ENCODE measurements around the gene TAF15.
A peak's percentile ranks its signal among the peaks of the same experiment; 100 is the strongest.

Gene TAF15

DNA sequence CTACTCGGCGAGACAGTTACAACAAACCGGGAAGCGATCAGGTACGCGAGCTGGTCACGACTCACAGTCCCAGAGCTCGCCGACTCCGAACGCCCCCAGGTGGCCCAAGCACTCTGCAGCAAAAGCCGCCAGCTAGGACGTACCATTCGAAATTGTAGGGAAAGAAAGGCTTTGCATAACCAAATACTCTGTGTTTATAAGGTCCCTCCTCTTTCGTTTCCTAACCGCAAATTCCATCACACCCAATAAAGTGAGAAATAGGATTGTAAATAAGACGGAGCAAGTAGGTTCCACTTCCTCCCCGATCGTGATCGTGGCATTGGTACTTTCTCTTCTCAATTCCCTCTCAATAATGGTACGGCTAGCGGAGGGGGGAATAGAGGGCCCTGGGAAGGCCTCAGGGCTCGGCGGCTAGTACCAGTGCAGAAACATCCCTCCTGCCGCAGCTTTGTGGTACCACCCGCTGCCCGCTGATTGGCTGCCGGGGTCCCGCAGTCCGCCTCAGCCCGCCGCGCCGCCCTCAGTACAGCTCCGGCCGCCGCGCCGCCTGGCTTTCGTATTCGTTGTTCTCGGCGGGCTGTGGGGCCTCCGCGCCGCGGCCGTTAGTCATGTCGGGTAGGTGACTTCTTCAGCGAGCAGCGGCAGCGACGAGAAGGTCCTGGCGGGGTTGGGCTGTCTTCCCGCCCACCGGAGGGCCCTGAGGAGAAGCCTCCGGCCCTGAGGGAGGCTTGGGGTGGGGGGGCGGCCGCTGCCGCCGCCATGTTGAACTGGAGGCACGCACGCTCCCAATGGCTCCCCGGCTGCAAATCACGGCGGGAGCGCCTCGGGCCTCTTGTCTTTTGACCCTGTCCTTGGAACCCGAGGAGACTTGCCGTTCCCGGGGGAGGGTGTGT is at the start of gene TAF15:
TSS of gene TAF15 (plus strand) at position 523 of the 893 bp plus-strand sequence. CDS start at position 609, 86 bp downstream.
- Mint-ChIP-seq H3K27me3 (ENCODE audit: low read depth) (peaks cover 15% of the 10 kb centered on the region), H3K27ac (peak within 1 kb of the TSS; percentile 100)
- TF ChIP-seq, protein P1, sequence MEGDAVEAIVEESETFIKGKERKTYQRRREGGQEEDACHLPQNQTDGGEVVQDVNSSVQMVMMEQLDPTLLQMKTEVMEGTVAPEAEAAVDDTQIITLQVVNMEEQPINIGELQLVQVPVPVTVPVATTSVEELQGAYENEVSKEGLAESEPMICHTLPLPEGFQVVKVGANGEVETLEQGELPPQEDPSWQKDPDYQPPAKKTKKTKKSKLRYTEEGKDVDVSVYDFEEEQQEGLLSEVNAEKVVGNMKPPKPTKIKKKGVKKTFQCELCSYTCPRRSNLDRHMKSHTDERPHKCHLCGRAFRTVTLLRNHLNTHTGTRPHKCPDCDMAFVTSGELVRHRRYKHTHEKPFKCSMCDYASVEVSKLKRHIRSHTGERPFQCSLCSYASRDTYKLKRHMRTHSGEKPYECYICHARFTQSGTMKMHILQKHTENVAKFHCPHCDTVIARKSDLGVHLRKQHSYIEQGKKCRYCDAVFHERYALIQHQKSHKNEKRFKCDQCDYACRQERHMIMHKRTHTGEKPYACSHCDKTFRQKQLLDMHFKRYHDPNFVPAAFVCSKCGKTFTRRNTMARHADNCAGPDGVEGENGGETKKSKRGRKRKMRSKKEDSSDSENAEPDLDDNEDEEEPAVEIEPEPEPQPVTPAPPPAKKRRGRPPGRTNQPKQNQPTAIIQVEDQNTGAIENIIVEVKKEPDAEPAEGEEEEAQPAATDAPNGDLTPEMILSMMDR (IDR thresholded peaks at IDR 0.05; ENCODE audit: unreplicated experiment in 3 of 3) = peak; percentile 72 to 84 (median 76)

DNA sequence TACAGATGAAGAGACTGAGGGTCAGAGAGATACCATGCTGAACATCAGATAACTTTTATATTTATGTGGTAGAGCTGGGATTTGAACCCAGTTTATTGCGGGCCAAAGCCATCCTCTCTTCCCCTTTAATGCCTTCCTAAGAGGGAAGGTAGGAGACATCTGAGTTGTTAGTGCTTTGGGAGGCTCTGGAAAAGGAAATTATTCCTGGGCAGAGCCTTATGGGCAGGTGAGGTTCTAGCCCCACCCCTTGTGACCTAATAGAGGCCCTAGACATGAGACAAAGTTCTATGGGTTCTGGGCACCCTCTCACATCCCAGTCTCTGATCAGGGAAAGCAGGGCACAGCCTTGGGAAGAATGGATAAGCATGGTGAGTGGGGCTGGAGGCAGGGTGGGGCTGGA is 48.7 kb upstream of the TAF15 start, which contains the start of gene C17orf50:
TSS of gene C17orf50 (plus strand) at position 301 of the 400 bp plus-strand sequence. CDS start at position 356, 55 bp downstream.
- H3K27ac Mint-ChIP-seq = no peak within 1 kb of the TSS
- TF ChIP-seq, protein P1 (IDR thresholded peaks at IDR 0.05; ENCODE audit: unreplicated experiment in 3 of 3) = no peak
- H3K27me3 Mint-ChIP-seq (ENCODE audit: low read depth) = peaks cover 5% of the 10 kb centered on the region
- no peaks in the 10 kb centered on the region for H3K9me3 Mint-ChIP-seq
- H3K4me1 Mint-ChIP-seq = peaks cover 13% of the 10 kb centered on the region
- H3K36me3 Mint-ChIP-seq (ENCODE audit: low read depth) = no peaks in the 10 kb centered on the region
- no peak within 1 kb of the TSS for H3K4me3 Mint-ChIP-seq

More for the DNA sequence above, at the start of gene TAF15:
- Mint-ChIP-seq H3K4me3 (peak within 1 kb of the TSS; percentile 92 to 95 (median 93)), H3K36me3 (ENCODE audit: low read depth) (peaks cover 10% of the 10 kb centered on the region), H3K9me3 (no peaks in the 10 kb centered on the region), H3K4me1 (peaks cover 30% of the 10 kb centered on the region)

DNA sequence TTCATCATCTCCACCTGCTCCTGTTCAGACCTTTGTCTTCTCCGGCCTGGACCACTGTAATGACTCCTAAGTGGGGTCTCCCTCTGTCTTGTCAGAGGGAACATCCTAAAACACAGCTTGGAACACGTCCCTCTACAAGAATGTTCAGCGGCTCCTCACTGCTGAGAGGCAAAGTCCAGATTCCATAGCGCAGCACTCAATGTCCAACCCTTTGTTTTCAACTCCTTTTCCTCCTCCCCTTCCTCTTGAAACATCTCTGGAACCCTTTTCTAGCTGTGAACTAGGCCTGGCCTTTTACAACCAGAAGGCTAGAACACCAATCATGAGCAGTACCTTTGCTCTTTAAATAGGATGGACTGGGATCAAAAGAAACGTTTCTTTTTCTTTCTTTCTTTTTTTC is 47.7 kb upstream of the TAF15 start:
- peaks cover 19% of the 10 kb centered on the region for H3K4me1 Mint-ChIP-seq
- H3K27ac Mint-ChIP-seq = no peak overlapping the region
- H3K27me3 Mint-ChIP-seq (ENCODE audit: low read depth) = peaks cover 5% of the 10 kb centered on the region
- H3K36me3 Mint-ChIP-seq (ENCODE audit: low read depth) = no peaks in the 10 kb centered on the region
- no peaks in the 10 kb centered on the region for H3K9me3 Mint-ChIP-seq
- H3K4me3 Mint-ChIP-seq = no peak overlapping the region
- TF ChIP-seq, protein P1 (IDR thresholded peaks at IDR 0.05; ENCODE audit: unreplicated experiment in 3 of 3) = no peak

DNA sequence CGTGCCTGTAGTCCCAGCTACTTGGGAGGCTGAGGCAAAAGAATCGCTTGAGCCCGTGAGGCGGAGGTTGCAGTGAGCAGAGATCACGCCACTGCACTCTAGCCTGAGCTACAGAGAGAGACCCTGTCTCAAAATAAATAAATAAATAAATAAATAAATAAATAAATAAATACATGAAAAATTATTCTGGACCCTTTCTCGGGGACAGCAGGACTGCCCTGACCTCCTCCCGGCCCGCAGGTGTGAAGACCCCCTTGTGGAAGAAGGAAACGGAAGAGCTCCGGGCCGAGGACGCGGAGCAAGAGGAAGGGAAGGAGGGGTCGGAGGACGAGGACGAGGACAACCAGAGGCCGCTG is 45.5 kb upstream of the TAF15 start:
- TF ChIP-seq, protein P1 (IDR thresholded peaks at IDR 0.05; ENCODE audit: unreplicated experiment in 3 of 3) = no peak
- Mint-ChIP-seq H3K36me3 (ENCODE audit: low read depth) (no peaks in the 10 kb centered on the region), H3K27me3 (ENCODE audit: low read depth) (peaks cover 18% of the 10 kb centered on the region), H3K27ac (no peak overlapping the region), H3K4me3 (peak overlapping the region; percentile 77 to 90 (median 88)), H3K4me1 (peaks cover 30% of the 10 kb centered on the region), H3K9me3 (no peaks in the 10 kb centered on the region)

DNA sequence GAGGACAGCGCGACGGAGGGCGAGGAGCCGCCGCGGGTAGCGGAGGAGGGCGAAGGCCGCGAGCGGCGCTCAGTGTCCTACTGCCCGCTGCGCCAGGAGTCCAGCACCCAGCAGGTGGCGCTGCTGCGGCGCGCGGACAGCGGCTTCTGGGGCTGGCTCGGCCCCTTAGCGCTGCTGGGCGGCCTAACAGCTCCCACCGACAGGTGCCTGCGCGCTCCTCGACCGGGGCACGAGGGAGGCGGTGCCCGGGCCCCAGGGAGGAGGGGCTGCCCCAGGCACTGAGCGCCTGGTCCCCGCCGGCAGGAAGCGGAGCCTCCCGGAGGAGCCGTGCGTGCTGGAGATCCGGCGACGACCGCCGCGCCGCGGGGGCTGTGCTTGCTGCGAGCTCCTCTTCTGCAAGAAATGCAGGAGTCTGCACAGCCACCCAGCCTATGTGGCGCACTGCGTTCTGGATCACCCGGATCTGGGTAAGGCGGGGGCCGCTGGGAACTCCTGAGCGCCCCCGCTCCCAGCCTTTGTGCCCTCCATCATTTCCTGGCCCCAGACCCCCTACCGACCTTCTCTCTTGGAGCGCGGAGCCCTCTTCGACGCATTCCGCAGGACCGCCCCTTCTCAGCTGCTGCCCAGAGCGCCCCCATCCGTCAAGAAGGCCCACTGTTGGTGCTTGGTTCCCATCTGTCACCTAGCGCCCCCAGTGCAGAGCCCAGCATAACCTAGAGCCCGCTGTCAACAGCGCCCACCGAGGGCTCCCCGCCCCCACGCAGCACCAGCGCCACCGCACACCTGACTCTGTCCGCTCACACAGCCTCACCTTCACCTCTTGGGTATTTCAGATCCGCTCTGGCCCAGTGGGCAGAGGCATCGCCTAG is 44.9 kb upstream of the TAF15 start:
- peaks cover 18% of the 10 kb centered on the region for H3K27me3 Mint-ChIP-seq (ENCODE audit: low read depth)
- H3K27ac Mint-ChIP-seq = peak overlapping the region in 2 of 3 experiments; percentile 30 to 87
- H3K9me3 Mint-ChIP-seq = no peaks in the 10 kb centered on the region
- H3K36me3 Mint-ChIP-seq (ENCODE audit: low read depth) = no peaks in the 10 kb centered on the region
- peak overlapping the region; percentile 88 to 90 (median 90) for H3K4me3 Mint-ChIP-seq
- TF ChIP-seq, protein P1 (IDR thresholded peaks at IDR 0.05; ENCODE audit: unreplicated experiment in 3 of 3) = peak; percentile 91 to 95 (median 94)
- H3K4me1 Mint-ChIP-seq = peaks cover 30% of the 10 kb centered on the region

Measured in nephron (organoid).